MCF 10A (cell line): ENCODE data around the gene PRKG1. TPM values are rescaled to one million over a fixed set of nuclear protein-coding genes. Genes with fewer than 3 reads are reported as not detected.

Source experiments
- BruUV-seq: library from RNA; stranded (reverse); fragments of 400-500 nt; replicated peaks from 2 replicates; lab custom pipeline; 2021; lab: Mats Ljungman, UMichigan
- CTCF ChIA-PET: fragments of 300-600 bp; sonication (Branson Sonifier 250); formaldehyde crosslinking; extraction: SDS; loops from one replicate; lab custom pipeline; 2021; ENCODE audit warnings: antibody characterized with exemption, inconsistent platforms; lab: Yijun Ruan, JAX
- POLR2A ChIA-PET: fragments of 300-600, 350-650 bp; sonication (Branson Sonifier 250); formaldehyde crosslinking; extraction: SDS; loops from one replicate; lab custom pipeline; 2020; ENCODE audit warnings: antibody characterized with exemption, inconsistent platforms; lab: Yijun Ruan, JAX
- DNase-seq: peaks from one replicate; pipeline ENCODE4 v3.0.0-alpha.2; 2018; ENCODE audit not compliant: unreplicated experiment
- H3K27ac Mint-ChIP-seq: one replicate; pipeline ENCODE4 v1.8.0; 2022; ENCODE audit warnings: mild to moderate bottlenecking, low read depth, mixed read lengths; ENCODE audit not compliant: unreplicated experiment
- H3K27me3 Mint-ChIP-seq: one replicate; pipeline ENCODE4 v1.8.0; 2022; ENCODE audit warnings: mixed read lengths; ENCODE audit not compliant: insufficient read depth, unreplicated experiment
- H3K36me3 Mint-ChIP-seq: one replicate; pipeline ENCODE4 v1.8.0; 2022; ENCODE audit warnings: mild to moderate bottlenecking, moderate library complexity, mixed read lengths; ENCODE audit not compliant: insufficient read depth, unreplicated experiment
- H3K4me1 Mint-ChIP-seq: one replicate; pipeline ENCODE4 v1.8.0; 2022; ENCODE audit warnings: mixed read lengths; ENCODE audit not compliant: insufficient read depth, unreplicated experiment
- H3K4me3 Mint-ChIP-seq: one replicate; pipeline ENCODE4 v1.8.0; 2022; ENCODE audit warnings: mild to moderate bottlenecking, moderate library complexity, mixed read lengths; ENCODE audit not compliant: unreplicated experiment
- H3K9me3 Mint-ChIP-seq: one replicate; pipeline ENCODE4 v1.8.0; 2022; ENCODE audit warnings: mixed read lengths; ENCODE audit not compliant: unreplicated experiment
- CTCF ChIP-seq: fragments of 200-600 bp; IDR thresholded peaks from one replicate; pipeline ENCODE4 v1.8.0; 2022; ENCODE audit warnings: antibody characterized with exemption, mild to moderate bottlenecking; ENCODE audit not compliant: unreplicated experiment
- intact Hi-C: fragments of 100-400 bp; cut with micrococcal nuclease; formaldehyde crosslinking; loops from 2 replicates; pipeline ENCODE4 v1.14.1; 2022
- total RNA-seq: library from RNA; stranded (reverse); gene quantifications from 2 replicates; pipeline ENCODE4 v1.2.3, GENCODE V29; 2022

Gene PRKG1
- total RNA-seq, 1 experiment from 2014 or later = 0.09 TPM

GRCh38 chr10:51638737-51639136, 564.5 kb downstream of the PRKG1 start:
- POLR2A ChIA-PET = interaction anchor here (0.6 kb wide), 1 partner anchor 241 kb away, joined by 3 read pairs; no protein-coding TSS in a partner anchor
- no peak overlapping the region for H3K4me3 Mint-ChIP-seq
- no peak for TF ChIP-seq CTCF
- intact Hi-C loops = no loop called here
- H3K27me3 Mint-ChIP-seq = peaks cover 5% of the 10 kb centered on the region
- H3K9me3 Mint-ChIP-seq = no peaks in the 10 kb centered on the region
- no peak overlapping the region for H3K27ac Mint-ChIP-seq
- H3K36me3 Mint-ChIP-seq = no peaks in the 10 kb centered on the region
- H3K4me1 Mint-ChIP-seq = no peaks in the 10 kb centered on the region
- CTCF ChIA-PET = interaction anchor here (0.6 to 1.2 kb wide), 3 partner anchors 321 to 514 kb away, joined by 3 read pairs; no protein-coding TSS in a partner anchor
- DNase-seq = no peak
- BruUV-seq = no TSS peak

- no peaks in the 10 kb centered on the region for H3K36me3 Mint-ChIP-seq
- BruUV-seq = no TSS peak
- CTCF ChIA-PET = interaction anchor here (1.2 kb wide), 1 partner anchor 319 kb away, joined by 3 read pairs; no protein-coding TSS in a partner anchor
- no peak for DNase-seq
- POLR2A ChIA-PET = interaction anchor here (0.6 kb wide), 2 partner anchors 53 to 117 kb away, joined by 3 read pairs; no protein-coding TSS in a partner anchor
- H3K4me1 Mint-ChIP-seq = no peaks in the 10 kb centered on the region
- intact Hi-C loops = no loop called here
- no peak overlapping the region for H3K4me3 Mint-ChIP-seq
- H3K27me3 Mint-ChIP-seq = peaks cover 21% of the 10 kb centered on the region
- no peaks in the 10 kb centered on the region for H3K9me3 Mint-ChIP-seq
- no peak overlapping the region for H3K27ac Mint-ChIP-seq
- TF ChIP-seq CTCF = no peak
Measured at GRCh38 chr10:51640120-51640819, 566.0 kb downstream of the PRKG1 start.

GRCh38 chr10:51642581-51642980, 568.3 kb downstream of the PRKG1 start:
- DNase-seq = no peak
- Mint-ChIP-seq H3K4me1 (no peaks in the 10 kb centered on the region), H3K4me3 (no peak overlapping the region), H3K27me3 (peaks cover 31% of the 10 kb centered on the region), H3K9me3 (no peaks in the 10 kb centered on the region), H3K27ac (no peak overlapping the region), H3K36me3 (no peaks in the 10 kb centered on the region)
- no TSS peak for BruUV-seq
- intact Hi-C loops = no loop called here
- ChIA-PET POLR2A (no interaction called here), CTCF (no interaction called here)
- no peak for TF ChIP-seq CTCF

- H3K27me3 Mint-ChIP-seq = peaks cover 31% of the 10 kb centered on the region
- H3K27ac Mint-ChIP-seq = no peak overlapping the region
- no peak for TF ChIP-seq CTCF
- no peaks in the 10 kb centered on the region for H3K36me3 Mint-ChIP-seq
- no peaks in the 10 kb centered on the region for H3K9me3 Mint-ChIP-seq
- DNase-seq = no peak
- H3K4me3 Mint-ChIP-seq = no peak overlapping the region
- intact Hi-C loops = no loop called here
- no TSS peak for BruUV-seq
- ChIA-PET CTCF (no interaction called here), POLR2A (no interaction called here)
- no peaks in the 10 kb centered on the region for H3K4me1 Mint-ChIP-seq
Measured at GRCh38 chr10:51643734-51644133, 569.4 kb downstream of the PRKG1 start.
